ENCODE data around the gene AP3D1. TPM values are rescaled to one million over a fixed set of nuclear protein-coding genes. Genes with fewer than 3 reads are reported as not detected.

The AP3D1 gene
- total and polyA plus RNA-seq, 2 donors (not counting 3 experiments of a cell fraction or from before 2014, with no cell fraction given): 130 to 137 TPM

DNA sequence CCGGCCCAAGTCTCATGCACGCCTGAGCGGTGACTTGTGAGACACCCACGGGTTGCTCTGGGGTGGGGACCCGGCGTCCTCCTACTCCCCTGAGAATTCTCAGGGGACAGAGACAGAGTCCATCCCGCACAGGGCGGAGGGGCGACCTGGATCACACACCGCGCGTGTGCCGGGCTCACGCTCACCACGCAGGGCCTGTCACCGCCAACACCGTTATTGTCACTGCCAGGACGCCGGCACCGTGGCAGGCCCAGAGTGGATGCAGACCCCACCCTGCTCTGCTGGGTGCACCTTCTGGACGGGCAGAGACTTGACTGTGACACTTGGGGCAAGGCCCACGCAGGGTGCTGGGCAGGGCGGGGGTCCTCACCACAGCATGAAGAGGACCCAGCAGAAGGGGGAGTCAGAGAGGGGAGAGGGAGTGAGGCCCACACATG is 71.5 kb downstream of the AP3D1 start:
- no TSS peak for BruUV-seq (replicated peaks)
- FAIRE-seq (no peak), DNase-seq (ENCODE audit: low read depth, low spot score) (no peak)
- Histone ChIP-seq H3K9ac (replicated peaks; ENCODE audit: extremely low read depth, insufficient read depth, low read length) (no peak overlapping the region), H3K9me1 (replicated peaks; ENCODE audit: control insufficient read depth, extremely low read depth, insufficient read depth, low read length) (no peaks in the 10 kb centered on the region), H3K27me3 (ENCODE audit: control insufficient read depth in 2 of 2, insufficient read depth in 2 of 2, low read length in 2 of 2) (no peaks in the 10 kb centered on the region), H3K36me3 (ENCODE audit: control insufficient read depth in 2 of 2, extremely low read depth in 1 of 2, insufficient read depth in 2 of 2, low read length in 2 of 2) (peaks cover 4 to 26% of the 10 kb centered on the region in 2 experiments), H3K4me3 (replicated peaks in 1 of 3; ENCODE audit: insufficient read depth in 1 of 3, low read depth in 1 of 3, low read length in 3 of 3) (no peak overlapping the region), H3K9me3 (replicated peaks; ENCODE audit: control insufficient read depth, insufficient read depth, low read length) (no peaks in the 10 kb centered on the region), H3K27ac (ENCODE audit: insufficient read depth, low read depth, low read length) (no peak overlapping the region), H3K4me1 (ENCODE audit: control insufficient read depth, extremely low read depth, insufficient read depth, low read length) (peaks cover 2% of the 10 kb centered on the region), H2AFZ (ENCODE audit: low read depth, low read length) (no peak overlapping the region), H4K20me1 (replicated peaks; ENCODE audit: control insufficient read depth, extremely low read depth, insufficient read depth, low read length) (no peaks in the 10 kb centered on the region), H3K4me2 (ENCODE audit: insufficient read depth, low read length) (no peak overlapping the region), H3K79me2 (ENCODE audit: control insufficient read depth, insufficient read depth, low read length) (peaks cover 9% of the 10 kb centered on the region)
- CTCF ChIA-PET: no interaction called here
- POLR2A ChIA-PET: no interaction called here
- dilution Hi-C loops (cut with MboI; ENCODE audit: extremely low pct_ligation_motif_present, low sequenced_read_pairs): no loop called here
- TF ChIP-seq EZH2 (IDR thresholded peaks at IDR 0.05; ENCODE audit: borderline replicate concordance, low read depth, low read length, severe bottlenecking) (no peak), MYC (IDR thresholded peaks at IDR 0.05; ENCODE audit: low read depth, low read length) (no peak), POLR2A (IDR thresholded peaks at IDR 0.05; ENCODE audit: low read depth, low read length) (no peak)
- intact Hi-C loops (cut with micrococcal nuclease): no loop called here

DNA sequence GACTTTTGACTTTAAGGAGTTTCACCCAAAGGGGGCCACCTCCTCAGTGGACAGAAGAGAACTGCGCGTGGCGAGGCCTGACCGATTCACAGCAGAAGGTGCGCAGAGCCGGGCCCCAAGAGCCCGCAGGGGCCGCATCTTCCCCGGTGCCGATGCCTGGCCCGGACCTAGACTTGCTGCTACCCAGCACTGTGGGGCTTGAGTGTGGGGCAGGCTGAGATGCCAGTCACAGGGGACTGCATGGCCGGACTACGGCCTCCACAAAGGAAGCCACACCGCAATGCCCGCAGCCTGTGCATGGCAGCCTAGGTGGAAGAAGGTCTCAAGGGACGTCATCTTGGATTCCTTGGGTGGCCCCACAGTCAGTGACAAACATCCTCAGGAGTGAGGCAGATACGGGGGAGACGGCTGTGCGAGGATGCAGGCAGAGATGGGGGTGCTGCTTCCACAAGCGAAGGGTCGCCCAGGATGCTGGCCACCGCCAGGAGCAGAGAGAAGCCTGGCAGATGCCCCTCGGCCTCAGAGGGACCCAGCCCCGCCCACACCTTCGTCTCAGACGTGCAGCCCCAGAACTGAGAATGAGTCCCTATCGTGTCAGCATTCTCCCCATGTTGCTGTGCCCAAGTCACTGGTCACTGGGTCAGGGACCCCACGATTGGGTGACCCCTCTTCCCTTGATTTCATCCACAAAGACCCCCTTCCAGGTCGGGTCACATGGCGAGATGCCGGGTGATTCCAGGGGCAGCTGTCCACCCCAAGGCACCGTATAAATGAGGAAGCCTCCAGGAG is 72.1 kb downstream of the AP3D1 start:
- POLR2A ChIA-PET: no interaction called here
- Histone ChIP-seq H3K79me2 (ENCODE audit: control insufficient read depth, insufficient read depth, low read length) (peaks cover 9% of the 10 kb centered on the region), H3K27me3 (ENCODE audit: control insufficient read depth in 2 of 2, insufficient read depth in 2 of 2, low read length in 2 of 2) (no peaks in the 10 kb centered on the region), H3K27ac (ENCODE audit: insufficient read depth, low read depth, low read length) (no peak overlapping the region), H3K4me3 (replicated peaks in 1 of 3; ENCODE audit: insufficient read depth in 1 of 3, low read depth in 1 of 3, low read length in 3 of 3) (no peak overlapping the region), H4K20me1 (replicated peaks; ENCODE audit: control insufficient read depth, extremely low read depth, insufficient read depth, low read length) (no peaks in the 10 kb centered on the region), H3K4me1 (ENCODE audit: control insufficient read depth, extremely low read depth, insufficient read depth, low read length) (no peaks in the 10 kb centered on the region), H3K36me3 (ENCODE audit: control insufficient read depth in 2 of 2, extremely low read depth in 1 of 2, insufficient read depth in 2 of 2, low read length in 2 of 2) (peaks cover 4 to 26% of the 10 kb centered on the region in 2 experiments), H2AFZ (ENCODE audit: low read depth, low read length) (no peak overlapping the region), H3K9me1 (replicated peaks; ENCODE audit: control insufficient read depth, extremely low read depth, insufficient read depth, low read length) (no peaks in the 10 kb centered on the region), H3K9ac (replicated peaks; ENCODE audit: extremely low read depth, insufficient read depth, low read length) (no peak overlapping the region), H3K9me3 (replicated peaks; ENCODE audit: control insufficient read depth, insufficient read depth, low read length) (no peaks in the 10 kb centered on the region), H3K4me2 (ENCODE audit: insufficient read depth, low read length) (no peak overlapping the region)
- CTCF ChIA-PET: no interaction called here
- TF ChIP-seq EZH2 (IDR thresholded peaks at IDR 0.05; ENCODE audit: borderline replicate concordance, low read depth, low read length, severe bottlenecking): no peak
- TF ChIP-seq POLR2AphosphoS5 (IDR thresholded peaks at IDR 0.05; ENCODE audit: insufficient read depth, low read depth, low read length): no peak
- TF ChIP-seq GATA2 (IDR thresholded peaks at IDR 0.05; ENCODE audit: insufficient read depth, insufficient read length, low read depth, low read length): no peak
- TF ChIP-seq, protein P1, sequence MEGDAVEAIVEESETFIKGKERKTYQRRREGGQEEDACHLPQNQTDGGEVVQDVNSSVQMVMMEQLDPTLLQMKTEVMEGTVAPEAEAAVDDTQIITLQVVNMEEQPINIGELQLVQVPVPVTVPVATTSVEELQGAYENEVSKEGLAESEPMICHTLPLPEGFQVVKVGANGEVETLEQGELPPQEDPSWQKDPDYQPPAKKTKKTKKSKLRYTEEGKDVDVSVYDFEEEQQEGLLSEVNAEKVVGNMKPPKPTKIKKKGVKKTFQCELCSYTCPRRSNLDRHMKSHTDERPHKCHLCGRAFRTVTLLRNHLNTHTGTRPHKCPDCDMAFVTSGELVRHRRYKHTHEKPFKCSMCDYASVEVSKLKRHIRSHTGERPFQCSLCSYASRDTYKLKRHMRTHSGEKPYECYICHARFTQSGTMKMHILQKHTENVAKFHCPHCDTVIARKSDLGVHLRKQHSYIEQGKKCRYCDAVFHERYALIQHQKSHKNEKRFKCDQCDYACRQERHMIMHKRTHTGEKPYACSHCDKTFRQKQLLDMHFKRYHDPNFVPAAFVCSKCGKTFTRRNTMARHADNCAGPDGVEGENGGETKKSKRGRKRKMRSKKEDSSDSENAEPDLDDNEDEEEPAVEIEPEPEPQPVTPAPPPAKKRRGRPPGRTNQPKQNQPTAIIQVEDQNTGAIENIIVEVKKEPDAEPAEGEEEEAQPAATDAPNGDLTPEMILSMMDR (IDR thresholded peaks at IDR 0.05; ENCODE audit: extremely low read depth in 1 of 2, insufficient read depth in 1 of 2, low read depth in 1 of 2, low read length in 2 of 2): no peak
- no peak for TF ChIP-seq JUN (IDR thresholded peaks at IDR 0.05; ENCODE audit: borderline replicate concordance, insufficient read depth, insufficient read length, low read depth)
- dilution Hi-C loops (cut with MboI; ENCODE audit: extremely low pct_ligation_motif_present, low sequenced_read_pairs): no loop called here
- intact Hi-C loops (cut with micrococcal nuclease): no loop called here
- DNase-seq (ENCODE audit: low read depth, low spot score): no peak
- no TSS peak for BruUV-seq (replicated peaks)
- FAIRE-seq: no peak

All from endothelial cell of umbilical vein (primary cell).